ENCODE measurements around the gene SRGAP3.

DNA sequence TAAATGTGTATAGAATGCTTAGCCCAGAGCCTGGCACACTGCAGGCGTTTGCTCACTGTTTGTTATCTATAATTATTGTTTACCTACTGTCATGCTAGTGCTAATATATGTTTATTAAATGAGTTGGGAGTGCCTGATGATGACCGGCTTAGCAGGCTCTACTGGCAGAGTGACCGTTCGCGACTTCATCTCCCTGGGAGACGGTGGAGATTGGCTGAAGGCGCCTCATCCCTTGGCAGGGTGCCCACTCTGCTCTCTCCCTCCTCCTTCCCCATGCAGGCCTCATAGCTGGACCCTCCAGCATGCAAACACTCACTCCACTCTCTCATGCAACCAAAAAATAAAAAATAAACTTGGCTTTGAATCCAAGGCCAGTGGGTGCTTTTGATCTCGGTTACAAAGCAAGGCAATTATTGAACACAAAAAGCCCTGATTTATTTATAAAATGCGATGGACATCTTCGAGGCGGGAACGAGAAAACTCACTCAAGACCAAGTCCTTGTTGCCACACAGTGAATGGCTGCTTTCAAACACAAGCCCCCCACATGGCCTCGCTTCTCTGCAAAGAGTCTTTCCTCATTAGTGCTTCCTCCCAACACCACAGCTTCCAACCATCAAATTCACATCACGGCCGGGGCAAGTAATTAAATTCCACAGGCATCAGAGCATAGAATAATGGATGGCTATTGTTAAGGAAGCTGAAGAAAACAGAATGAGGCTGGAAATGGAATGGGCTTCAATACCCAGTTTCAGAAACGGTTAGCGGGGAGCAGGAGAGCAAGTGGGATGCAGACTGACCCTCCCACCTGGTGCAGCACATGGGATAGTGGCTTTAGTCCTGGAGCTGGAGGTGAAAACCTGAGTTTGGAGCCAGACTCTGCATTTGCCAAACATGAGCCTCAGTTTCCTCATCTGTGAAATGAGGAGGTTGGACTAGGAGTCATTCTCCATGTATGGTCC, 150.4 kb downstream of the SRGAP3 start:
- TF ChIP-seq ZBTB7A (IDR thresholded peaks at IDR 0.05; ENCODE audit: low read depth) (no peak), YY1 (IDR thresholded peaks at IDR 0.05; ENCODE audit: low read depth) (no peak)
- TF ChIP-seq, protein P1, sequence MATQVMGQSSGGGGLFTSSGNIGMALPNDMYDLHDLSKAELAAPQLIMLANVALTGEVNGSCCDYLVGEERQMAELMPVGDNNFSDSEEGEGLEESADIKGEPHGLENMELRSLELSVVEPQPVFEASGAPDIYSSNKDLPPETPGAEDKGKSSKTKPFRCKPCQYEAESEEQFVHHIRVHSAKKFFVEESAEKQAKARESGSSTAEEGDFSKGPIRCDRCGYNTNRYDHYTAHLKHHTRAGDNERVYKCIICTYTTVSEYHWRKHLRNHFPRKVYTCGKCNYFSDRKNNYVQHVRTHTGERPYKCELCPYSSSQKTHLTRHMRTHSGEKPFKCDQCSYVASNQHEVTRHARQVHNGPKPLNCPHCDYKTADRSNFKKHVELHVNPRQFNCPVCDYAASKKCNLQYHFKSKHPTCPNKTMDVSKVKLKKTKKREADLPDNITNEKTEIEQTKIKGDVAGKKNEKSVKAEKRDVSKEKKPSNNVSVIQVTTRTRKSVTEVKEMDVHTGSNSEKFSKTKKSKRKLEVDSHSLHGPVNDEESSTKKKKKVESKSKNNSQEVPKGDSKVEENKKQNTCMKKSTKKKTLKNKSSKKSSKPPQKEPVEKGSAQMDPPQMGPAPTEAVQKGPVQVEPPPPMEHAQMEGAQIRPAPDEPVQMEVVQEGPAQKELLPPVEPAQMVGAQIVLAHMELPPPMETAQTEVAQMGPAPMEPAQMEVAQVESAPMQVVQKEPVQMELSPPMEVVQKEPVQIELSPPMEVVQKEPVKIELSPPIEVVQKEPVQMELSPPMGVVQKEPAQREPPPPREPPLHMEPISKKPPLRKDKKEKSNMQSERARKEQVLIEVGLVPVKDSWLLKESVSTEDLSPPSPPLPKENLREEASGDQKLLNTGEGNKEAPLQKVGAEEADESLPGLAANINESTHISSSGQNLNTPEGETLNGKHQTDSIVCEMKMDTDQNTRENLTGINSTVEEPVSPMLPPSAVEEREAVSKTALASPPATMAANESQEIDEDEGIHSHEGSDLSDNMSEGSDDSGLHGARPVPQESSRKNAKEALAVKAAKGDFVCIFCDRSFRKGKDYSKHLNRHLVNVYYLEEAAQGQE (IDR thresholded peaks at IDR 0.05; ENCODE audit: low read depth) = no peak
